Measurements from ENCODE around the gene TACC2. TPM values are rescaled to one million over a fixed set of nuclear protein-coding genes. Genes with fewer than 3 reads are reported as not detected.

The TACC2 gene
- total and polyA plus RNA-seq, 4 donors: 21.6 to 107 (median 64.9) TPM

GRCh38 chr10:122159141-122159970 is 170.4 kb downstream of the TACC2 start:
- Histone ChIP-seq H3K36me3 (ENCODE audit: control insufficient read depth, insufficient read depth, low read length) (no peaks in the 10 kb centered on the region), H3K4me1 (ENCODE audit: control insufficient read depth, insufficient read depth, low read length) (peaks cover 47% of the 10 kb centered on the region), H3K27ac (ENCODE audit: low read depth, low read length) (no peak overlapping the region), H3K9me3 (ENCODE audit: control insufficient read depth, insufficient read depth, low read length) (no peaks in the 10 kb centered on the region), H3K27me3 (ENCODE audit: control insufficient read depth, insufficient read depth, low read length) (no peaks in the 10 kb centered on the region), H3K4me3 (ENCODE audit: low read depth, low read length) (no peak overlapping the region)
- peak in 2 of 6 donors; percentile 52 to 62 for DNase-seq (ENCODE audit: low read depth in 4 of 6, low spot score in 6 of 6)
- WGBS (ENCODE audit: insufficient coverage): 32% methylated on average over 15 of the region's 17 CpGs

- Histone ChIP-seq H3K36me3 (ENCODE audit: control insufficient read depth, insufficient read depth, low read length) (no peaks in the 10 kb centered on the region), H3K27ac (ENCODE audit: low read depth, low read length) (no peak overlapping the region), H3K9me3 (ENCODE audit: control insufficient read depth, insufficient read depth, low read length) (no peaks in the 10 kb centered on the region), H3K4me1 (ENCODE audit: control insufficient read depth, insufficient read depth, low read length) (peaks cover 52% of the 10 kb centered on the region), H3K4me3 (ENCODE audit: low read depth, low read length) (no peak overlapping the region), H3K27me3 (ENCODE audit: control insufficient read depth, insufficient read depth, low read length) (peaks cover 2% of the 10 kb centered on the region)
- WGBS (ENCODE audit: insufficient coverage): 74% methylated on average over 5 of the region's 8 CpGs
- DNase-seq (ENCODE audit: low read depth in 4 of 6, low spot score in 6 of 6): no peak
Observed at GRCh38 chr10:122161795-122162194, 172.8 kb downstream of the TACC2 start.

GRCh38 chr10:122162671-122163173 is 173.8 kb downstream of the TACC2 start:
- Histone ChIP-seq H3K27ac (ENCODE audit: low read depth, low read length) (peak overlapping the region; percentile 65), H3K9me3 (ENCODE audit: control insufficient read depth, insufficient read depth, low read length) (no peaks in the 10 kb centered on the region), H3K27me3 (ENCODE audit: control insufficient read depth, insufficient read depth, low read length) (peaks cover 2% of the 10 kb centered on the region), H3K36me3 (ENCODE audit: control insufficient read depth, insufficient read depth, low read length) (no peaks in the 10 kb centered on the region), H3K4me1 (ENCODE audit: control insufficient read depth, insufficient read depth, low read length) (peaks cover 60% of the 10 kb centered on the region), H3K4me3 (ENCODE audit: low read depth, low read length) (peak overlapping the region; percentile 63)
- WGBS (ENCODE audit: insufficient coverage): 17% methylated on average over 16 of the region's 16 CpGs
- DNase-seq (ENCODE audit: low read depth in 4 of 6, low spot score in 6 of 6): peak in 2 of 6 donors; percentile 68 to 80

GRCh38 chr10:122163174-122164022 is 174.4 kb downstream of the TACC2 start:
- Histone ChIP-seq H3K4me1 (ENCODE audit: control insufficient read depth, insufficient read depth, low read length) (peaks cover 64% of the 10 kb centered on the region), H3K27me3 (ENCODE audit: control insufficient read depth, insufficient read depth, low read length) (peaks cover 2% of the 10 kb centered on the region), H3K9me3 (ENCODE audit: control insufficient read depth, insufficient read depth, low read length) (no peaks in the 10 kb centered on the region), H3K27ac (ENCODE audit: low read depth, low read length) (peak overlapping the region; percentile 78), H3K36me3 (ENCODE audit: control insufficient read depth, insufficient read depth, low read length) (no peaks in the 10 kb centered on the region), H3K4me3 (ENCODE audit: low read depth, low read length) (peak overlapping the region; percentile 63)
- peak in 4 of 6 donors; percentile 79 to 99 (median 89) for DNase-seq (ENCODE audit: low read depth in 4 of 6, low spot score in 6 of 6)
- WGBS (ENCODE audit: insufficient coverage): under 1% methylated on average over 84 of the region's 89 CpGs

- Histone ChIP-seq H3K36me3 (ENCODE audit: control insufficient read depth, insufficient read depth, low read length) (no peaks in the 10 kb centered on the region), H3K4me1 (ENCODE audit: control insufficient read depth, insufficient read depth, low read length) (peaks cover 61% of the 10 kb centered on the region)
Observed at GRCh38 chr10:122164023-122164601, 175.1 kb downstream of the TACC2 start.

GRCh38 chr10:122164815-122165483 is 176.0 kb downstream of the TACC2 start:
- DNase-seq (ENCODE audit: low read depth in 4 of 6, low spot score in 6 of 6): peak in 2 of 6 donors; percentile 61 to 85
- H3K4me1 ChIP-seq (ENCODE audit: control insufficient read depth, insufficient read depth, low read length): peaks cover 57% of the 10 kb centered on the region
- 6% methylated on average over 12 of the region's 17 CpGs for WGBS (ENCODE audit: insufficient coverage)
- peak overlapping the region; percentile 78 for H3K27ac ChIP-seq (ENCODE audit: low read depth, low read length)
- H3K36me3 ChIP-seq (ENCODE audit: control insufficient read depth, insufficient read depth, low read length): peaks cover 3% of the 10 kb centered on the region
- peak overlapping the region; percentile 63 for H3K4me3 ChIP-seq (ENCODE audit: low read depth, low read length)
- no peaks in the 10 kb centered on the region for H3K9me3 ChIP-seq (ENCODE audit: control insufficient read depth, insufficient read depth, low read length)
- H3K27me3 ChIP-seq (ENCODE audit: control insufficient read depth, insufficient read depth, low read length): peaks cover 2% of the 10 kb centered on the region

More at GRCh38 chr10:122164023-122164601, 175.1 kb downstream of the TACC2 start:
- DNase-seq (ENCODE audit: low read depth in 4 of 6, low spot score in 6 of 6): peak in 2 of 6 donors; percentile 85 to 92
- WGBS (ENCODE audit: insufficient coverage): under 1% methylated on average over 23 of the region's 25 CpGs
- peak overlapping the region; percentile 78 for H3K27ac ChIP-seq (ENCODE audit: low read depth, low read length)
- no peaks in the 10 kb centered on the region for H3K9me3 ChIP-seq (ENCODE audit: control insufficient read depth, insufficient read depth, low read length)
- H3K4me3 ChIP-seq (ENCODE audit: low read depth, low read length): peak overlapping the region; percentile 63
- H3K27me3 ChIP-seq (ENCODE audit: control insufficient read depth, insufficient read depth, low read length): peaks cover 2% of the 10 kb centered on the region

- 31% methylated on average over 7 of the region's 13 CpGs for WGBS (ENCODE audit: insufficient coverage)
- peaks cover 3% of the 10 kb centered on the region for H3K36me3 ChIP-seq (ENCODE audit: control insufficient read depth, insufficient read depth, low read length)
- H3K4me3 ChIP-seq (ENCODE audit: low read depth, low read length): peak overlapping the region; percentile 63
- peaks cover 60% of the 10 kb centered on the region for H3K4me1 ChIP-seq (ENCODE audit: control insufficient read depth, insufficient read depth, low read length)
- peak in 1 of 6 donors; percentile 69 for DNase-seq (ENCODE audit: low read depth in 4 of 6, low spot score in 6 of 6)
- no peaks in the 10 kb centered on the region for H3K9me3 ChIP-seq (ENCODE audit: control insufficient read depth, insufficient read depth, low read length)
- H3K27me3 ChIP-seq (ENCODE audit: control insufficient read depth, insufficient read depth, low read length): peaks cover 2% of the 10 kb centered on the region
- no peak overlapping the region for H3K27ac ChIP-seq (ENCODE audit: low read depth, low read length)
Observed at GRCh38 chr10:122165484-122166276, 176.7 kb downstream of the TACC2 start.

- Histone ChIP-seq H3K4me3 (ENCODE audit: low read depth, low read length) (no peak overlapping the region), H3K4me1 (ENCODE audit: control insufficient read depth, insufficient read depth, low read length) (peaks cover 69% of the 10 kb centered on the region), H3K36me3 (ENCODE audit: control insufficient read depth, insufficient read depth, low read length) (peaks cover 6% of the 10 kb centered on the region), H3K27ac (ENCODE audit: low read depth, low read length) (no peak overlapping the region), H3K27me3 (ENCODE audit: control insufficient read depth, insufficient read depth, low read length) (peaks cover 2% of the 10 kb centered on the region), H3K9me3 (ENCODE audit: control insufficient read depth, insufficient read depth, low read length) (no peaks in the 10 kb centered on the region)
- 34% methylated on average over 2 of the region's 5 CpGs for WGBS (ENCODE audit: insufficient coverage)
- peak in 2 of 6 donors; percentile 50 to 54 for DNase-seq (ENCODE audit: low read depth in 4 of 6, low spot score in 6 of 6)
Observed at GRCh38 chr10:122168101-122168500, 179.1 kb downstream of the TACC2 start.
